ENCODE results near the gene GNB1.

The GNB1 gene

DNA sequence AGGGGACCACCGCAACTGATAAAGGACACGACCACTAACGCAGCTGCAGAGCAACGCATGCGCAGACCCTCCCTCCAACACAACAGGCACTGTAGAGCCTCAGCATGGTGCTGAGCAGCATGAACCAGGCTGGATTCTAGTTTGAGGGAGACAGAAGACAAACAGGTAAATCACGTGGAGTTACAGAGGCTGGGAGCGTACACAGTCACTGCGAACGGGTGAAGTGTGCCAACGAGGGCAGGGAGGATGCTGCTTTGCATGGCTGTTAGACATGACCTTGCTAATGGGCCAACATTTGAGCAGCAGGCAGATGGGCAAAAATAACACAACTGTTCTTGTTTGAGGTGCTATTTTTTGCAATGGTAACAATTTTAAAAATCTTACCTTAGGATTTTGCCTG, 57.4 kb downstream of the GNB1 start:
- H3K27ac Mint-ChIP-seq, result no peak overlapping the region
- H3K4me1 Mint-ChIP-seq (ENCODE audit: low read depth), result peaks cover 15% of the 10 kb centered on the region
- intact Hi-C loops (cut with micrococcal nuclease), result no loop called here
- H3K4me3 Mint-ChIP-seq, result no peak overlapping the region
- peaks cover 95% of the 10 kb centered on the region for H3K36me3 Mint-ChIP-seq (ENCODE audit: low read depth)
- H3K27me3 Mint-ChIP-seq, result no peaks in the 10 kb centered on the region
- H3K9me3 Mint-ChIP-seq, result no peaks in the 10 kb centered on the region

DNA sequence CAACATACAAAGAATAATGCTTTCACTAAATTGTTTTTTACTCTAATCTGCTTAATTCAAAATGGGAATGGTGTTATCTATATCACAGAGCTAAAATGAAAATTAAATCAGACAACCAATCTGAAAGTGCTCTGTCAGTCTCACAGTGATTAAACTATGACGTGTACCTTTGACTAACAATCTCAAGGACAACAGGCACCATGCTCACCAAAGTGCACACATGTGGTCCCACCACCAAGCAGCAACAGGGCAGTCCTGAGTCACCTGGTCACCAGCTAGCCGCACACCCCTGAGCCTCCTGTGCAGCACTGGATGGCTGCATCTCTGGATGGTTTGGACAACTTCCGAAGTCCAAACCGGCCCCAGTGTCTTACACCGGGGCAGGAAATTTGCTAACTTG, 58.1 kb downstream of the GNB1 start:
- Mint-ChIP-seq H3K27ac (no peak overlapping the region), H3K4me3 (no peak overlapping the region), H3K27me3 (no peaks in the 10 kb centered on the region)

DNA sequence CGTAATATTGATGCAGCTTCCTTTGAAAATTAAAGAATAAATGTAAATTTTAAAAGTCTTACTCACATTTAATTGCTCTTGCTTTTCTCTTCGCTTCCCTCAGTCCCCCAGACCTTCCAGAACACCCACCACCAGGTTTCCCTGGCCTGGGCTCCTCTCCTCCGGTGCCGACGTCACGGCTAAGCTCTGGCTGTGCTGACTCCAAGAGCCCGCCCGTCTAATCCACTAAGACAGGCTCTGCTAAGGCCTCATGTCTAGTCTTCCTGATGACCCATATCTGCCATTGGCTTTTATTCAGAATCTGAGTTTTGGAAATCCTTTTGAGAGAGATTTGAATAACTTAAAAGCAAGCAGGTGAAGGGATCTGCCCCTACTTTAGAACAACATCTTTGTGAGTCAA, 58.7 kb downstream of the GNB1 start:
- Mint-ChIP-seq H3K4me3 (no peak overlapping the region), H3K36me3 (ENCODE audit: low read depth) (peaks cover 90% of the 10 kb centered on the region), H3K4me1 (ENCODE audit: low read depth) (peaks cover 15% of the 10 kb centered on the region), H3K9me3 (no peaks in the 10 kb centered on the region), H3K27ac (no peak overlapping the region), H3K27me3 (no peaks in the 10 kb centered on the region)
- intact Hi-C loops (cut with micrococcal nuclease), result no loop called here

More for the DNA sequence above, 58.1 kb downstream of the GNB1 start:
- H3K9me3 Mint-ChIP-seq, result no peaks in the 10 kb centered on the region
- intact Hi-C loops (cut with micrococcal nuclease), result no loop called here
- H3K36me3 Mint-ChIP-seq (ENCODE audit: low read depth), result peaks cover 95% of the 10 kb centered on the region
- peaks cover 15% of the 10 kb centered on the region for H3K4me1 Mint-ChIP-seq (ENCODE audit: low read depth)

DNA sequence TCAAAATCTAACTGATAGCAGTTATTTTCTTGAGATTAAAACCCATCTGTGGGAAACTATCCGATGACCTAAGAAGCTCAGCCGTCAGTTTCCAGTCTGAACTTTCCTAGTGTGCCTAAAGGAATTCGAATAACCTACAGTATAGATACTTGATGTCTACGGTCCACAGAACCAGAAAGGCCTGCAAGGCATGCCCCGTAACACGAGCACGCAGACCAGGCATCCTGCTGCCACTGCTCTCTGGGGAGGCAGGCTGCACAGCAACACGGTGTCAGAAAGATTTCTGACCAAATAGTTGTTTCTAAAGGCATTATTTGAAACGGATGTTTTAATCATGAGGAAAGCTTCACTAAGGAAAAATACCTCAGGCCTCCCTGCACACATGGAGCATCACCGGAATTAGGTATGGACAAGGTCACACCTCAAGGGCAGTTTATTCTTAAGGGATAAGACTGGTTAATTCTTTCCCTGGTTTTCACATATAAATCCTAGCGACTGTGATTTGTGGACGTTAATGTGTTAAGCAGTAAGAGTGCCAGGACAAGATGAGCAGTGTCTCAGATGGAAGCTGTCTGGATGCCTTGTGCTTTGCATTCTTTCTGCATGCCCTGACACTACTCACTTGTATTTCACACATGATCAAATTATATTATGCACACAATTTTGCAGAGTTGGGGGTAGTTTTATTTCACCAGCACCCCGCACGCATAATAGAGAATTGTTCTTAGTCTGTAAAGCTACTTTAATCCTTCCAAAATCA, 63.6 kb downstream of the GNB1 start:
- H3K36me3 Mint-ChIP-seq (ENCODE audit: low read depth), result peaks cover 63% of the 10 kb centered on the region
- no peak overlapping the region for H3K27ac Mint-ChIP-seq

DNA sequence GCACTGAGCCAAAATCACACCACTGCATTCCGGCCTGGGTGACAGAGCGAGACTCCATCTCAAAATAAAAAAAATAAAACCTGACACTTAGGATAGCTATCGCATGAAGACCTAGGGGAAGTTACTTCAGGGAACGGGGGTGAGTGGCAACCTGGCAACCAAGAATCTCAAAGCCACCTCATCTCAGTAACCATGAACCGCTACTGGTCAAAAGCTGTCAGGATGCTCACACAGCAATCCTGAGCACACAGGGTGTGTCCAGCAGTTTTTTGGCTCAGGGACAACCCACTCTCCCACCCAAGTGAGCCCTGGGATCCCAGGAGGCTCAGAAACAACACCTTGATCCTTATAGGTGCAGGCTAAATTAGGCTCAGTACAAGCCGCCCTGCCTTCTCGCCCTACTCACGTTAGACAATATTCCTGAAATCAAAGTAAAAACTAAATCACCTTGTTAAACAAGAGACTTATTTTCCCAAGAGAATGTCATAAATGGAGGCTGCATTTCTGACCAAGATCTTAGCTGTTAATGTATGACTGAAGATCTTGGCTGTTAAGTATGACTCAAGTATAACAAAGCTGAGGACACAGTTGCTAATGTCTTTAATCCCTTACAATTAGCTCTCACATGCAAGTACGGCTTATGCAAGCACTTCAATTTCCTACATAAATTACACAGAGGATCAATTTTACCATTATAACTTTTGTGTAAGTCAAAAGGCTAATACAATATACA, 64.4 kb downstream of the GNB1 start:
- Mint-ChIP-seq H3K4me1 (ENCODE audit: low read depth) (peaks cover 15% of the 10 kb centered on the region), H3K27me3 (no peaks in the 10 kb centered on the region), H3K36me3 (ENCODE audit: low read depth) (peaks cover 62% of the 10 kb centered on the region), H3K27ac (no peak overlapping the region), H3K4me3 (no peak overlapping the region), H3K9me3 (no peaks in the 10 kb centered on the region)
- intact Hi-C loops (cut with micrococcal nuclease), result no loop called here

More for the DNA sequence above, 63.6 kb downstream of the GNB1 start:
- H3K27me3 Mint-ChIP-seq, result no peaks in the 10 kb centered on the region
- intact Hi-C loops (cut with micrococcal nuclease), result no loop called here
- no peak overlapping the region for H3K4me3 Mint-ChIP-seq
- H3K4me1 Mint-ChIP-seq (ENCODE audit: low read depth), result peaks cover 15% of the 10 kb centered on the region
- no peaks in the 10 kb centered on the region for H3K9me3 Mint-ChIP-seq

DNA sequence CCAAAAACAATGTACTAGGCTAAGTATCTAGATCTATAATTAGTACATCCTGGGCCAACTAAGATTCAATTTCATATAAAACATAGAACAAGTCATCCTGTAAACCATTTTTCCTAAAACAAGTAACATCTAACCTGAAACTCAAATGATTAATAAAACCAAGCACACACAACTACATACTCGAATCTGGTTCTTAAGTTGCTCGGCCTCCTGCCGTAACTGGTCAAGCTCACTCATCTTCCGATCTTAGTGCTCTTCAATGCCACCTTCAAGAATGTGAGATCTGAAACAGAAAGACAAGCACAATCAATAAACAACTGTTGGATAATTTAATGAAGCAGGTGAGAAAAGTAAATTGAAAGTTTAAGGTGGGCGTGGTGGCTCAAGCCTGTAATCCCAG, 65.7 kb downstream of the GNB1 start:
- H3K27ac Mint-ChIP-seq, result no peak overlapping the region
- peaks cover 59% of the 10 kb centered on the region for H3K36me3 Mint-ChIP-seq (ENCODE audit: low read depth)
- H3K9me3 Mint-ChIP-seq, result no peaks in the 10 kb centered on the region
- intact Hi-C loops (cut with micrococcal nuclease), result no loop called here
- no peak overlapping the region for H3K4me3 Mint-ChIP-seq
- no peaks in the 10 kb centered on the region for H3K27me3 Mint-ChIP-seq
- H3K4me1 Mint-ChIP-seq (ENCODE audit: low read depth), result peaks cover 15% of the 10 kb centered on the region

DNA sequence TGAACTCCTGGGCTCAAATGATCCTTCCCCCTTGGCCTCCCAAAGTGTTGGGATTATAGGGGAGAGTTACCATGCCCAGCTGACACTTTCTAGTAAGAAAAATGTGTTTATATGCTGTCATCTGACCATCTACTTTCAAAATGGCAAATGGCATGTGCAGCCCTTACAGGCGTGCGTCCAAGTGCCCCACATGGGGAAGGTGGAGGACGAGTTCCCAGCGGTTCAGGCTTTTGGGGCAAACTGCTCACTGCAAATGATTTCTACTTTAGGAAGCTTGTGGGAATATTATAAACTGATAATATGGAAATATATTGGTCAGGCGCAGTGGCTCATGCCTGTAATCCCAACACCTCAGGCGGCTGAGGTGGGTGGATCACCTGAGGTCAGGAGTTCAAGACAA, 71.1 kb downstream of the GNB1 start:
- Mint-ChIP-seq H3K9me3 (no peaks in the 10 kb centered on the region), H3K36me3 (ENCODE audit: low read depth) (peaks cover 64% of the 10 kb centered on the region), H3K4me3 (no peak overlapping the region), H3K27me3 (no peaks in the 10 kb centered on the region), H3K4me1 (ENCODE audit: low read depth) (peaks cover 5% of the 10 kb centered on the region), H3K27ac (no peak overlapping the region)
- intact Hi-C loops (cut with micrococcal nuclease), result no loop called here

DNA sequence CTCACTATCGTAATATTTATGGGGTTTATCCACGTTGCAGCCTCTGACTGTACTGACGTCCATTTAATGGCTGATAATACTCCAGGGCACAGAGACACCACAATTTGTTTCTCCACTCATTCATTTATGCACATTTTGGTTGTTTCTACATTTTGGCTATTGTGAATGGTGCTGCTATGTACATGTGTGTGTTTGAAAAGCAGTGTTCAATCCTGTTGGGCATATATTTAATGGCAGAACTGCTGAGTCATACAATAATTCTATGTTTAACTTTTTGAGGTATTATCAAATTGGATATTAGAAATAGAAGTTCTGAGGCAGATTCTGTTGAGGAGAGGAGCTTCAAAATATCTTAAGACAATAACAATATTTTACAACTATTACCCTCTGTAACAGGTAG, 73.7 kb downstream of the GNB1 start:
- Mint-ChIP-seq H3K27ac (no peak overlapping the region), H3K4me1 (ENCODE audit: low read depth) (no peaks in the 10 kb centered on the region), H3K36me3 (ENCODE audit: low read depth) (peaks cover 78% of the 10 kb centered on the region), H3K4me3 (no peak overlapping the region), H3K9me3 (no peaks in the 10 kb centered on the region), H3K27me3 (no peaks in the 10 kb centered on the region)
- intact Hi-C loops (cut with micrococcal nuclease), result no loop called here

DNA sequence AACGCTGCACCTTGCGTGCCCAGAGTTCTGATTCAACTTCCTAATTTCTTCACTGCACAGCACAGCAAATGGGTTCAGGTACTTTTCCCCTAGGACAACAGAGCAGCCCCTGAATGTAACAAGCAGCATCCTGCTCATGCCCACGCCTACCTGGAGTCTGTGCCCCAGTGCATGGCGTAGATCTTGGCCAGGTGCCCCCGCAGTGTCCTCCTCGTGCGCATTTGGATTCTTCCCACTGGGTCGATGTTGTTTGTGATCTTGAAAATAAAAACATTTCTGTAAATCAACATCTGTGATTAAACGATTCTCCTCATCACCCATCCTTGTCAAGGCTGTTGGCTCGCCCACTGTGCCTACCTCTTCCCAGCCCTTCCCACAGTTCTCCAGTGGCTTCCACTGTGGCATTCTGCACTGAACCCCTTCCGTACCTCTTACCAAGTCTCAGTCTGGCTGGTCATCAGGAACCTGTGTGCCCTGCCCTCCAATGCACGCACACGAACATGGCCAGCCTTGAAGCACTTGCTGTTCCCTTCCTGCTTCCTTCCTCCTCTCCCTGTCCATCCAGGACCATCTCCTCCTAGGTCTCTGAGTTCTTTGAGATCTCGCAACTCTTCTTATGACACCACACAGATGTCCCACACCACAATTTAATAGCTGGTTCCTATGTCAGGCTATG, 75.1 kb downstream of the GNB1 start:
- H3K4me3 Mint-ChIP-seq, result no peak overlapping the region

DNA sequence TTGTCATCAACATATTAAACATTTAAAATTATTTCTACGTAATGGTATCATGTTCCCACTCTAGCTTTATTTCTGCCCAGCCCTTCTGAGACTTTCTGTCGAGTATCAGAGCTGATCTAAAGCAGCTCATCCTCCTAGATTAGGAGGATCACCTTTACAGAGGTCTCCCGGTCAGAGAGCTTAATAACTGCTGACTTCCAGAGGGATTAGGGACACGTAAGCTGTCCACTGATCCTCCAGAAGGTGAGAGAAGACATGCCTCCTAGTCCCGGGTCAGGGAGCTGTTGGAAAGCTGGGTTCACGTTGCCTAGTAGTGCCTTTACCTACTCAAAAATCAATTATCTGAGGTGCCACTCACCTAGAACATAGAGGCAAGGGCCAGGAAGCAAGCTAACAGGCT, 81.4 kb downstream of the GNB1 start:
- Mint-ChIP-seq H3K36me3 (ENCODE audit: low read depth) (peaks cover 92% of the 10 kb centered on the region), H3K27ac (no peak overlapping the region), H3K4me3 (no peak overlapping the region), H3K4me1 (ENCODE audit: low read depth) (no peaks in the 10 kb centered on the region), H3K27me3 (no peaks in the 10 kb centered on the region), H3K9me3 (no peaks in the 10 kb centered on the region)
- intact Hi-C loops (cut with micrococcal nuclease), result no loop called here

More for the DNA sequence above, 75.1 kb downstream of the GNB1 start:
- intact Hi-C loops (cut with micrococcal nuclease), result no loop called here
- Mint-ChIP-seq H3K36me3 (ENCODE audit: low read depth) (peaks cover 81% of the 10 kb centered on the region), H3K27ac (no peak overlapping the region), H3K9me3 (no peaks in the 10 kb centered on the region), H3K4me1 (ENCODE audit: low read depth) (no peaks in the 10 kb centered on the region), H3K27me3 (no peaks in the 10 kb centered on the region)

DNA sequence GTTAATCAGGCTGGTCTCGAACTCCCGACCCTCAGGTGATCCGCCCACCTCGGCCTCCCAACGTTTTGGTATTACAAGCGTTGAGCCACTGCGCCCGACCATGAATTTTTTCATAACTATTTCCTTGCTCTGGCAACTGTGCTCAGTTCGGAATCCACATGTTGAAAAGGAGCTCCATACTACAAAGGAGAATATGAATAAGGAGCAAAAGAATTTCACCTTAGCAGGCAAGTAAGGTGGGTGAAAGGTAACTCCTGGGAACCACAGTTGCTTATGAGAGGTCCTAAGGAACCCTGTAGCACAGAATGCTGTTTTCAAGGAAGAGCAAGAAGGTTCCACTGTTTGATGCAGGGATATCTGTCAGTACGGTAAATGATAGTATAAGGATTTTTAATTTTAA, 82.7 kb downstream of the GNB1 start:
- H3K27ac Mint-ChIP-seq, result no peak overlapping the region
- no peaks in the 10 kb centered on the region for H3K9me3 Mint-ChIP-seq
- no peak overlapping the region for H3K4me3 Mint-ChIP-seq
- intact Hi-C loops (cut with micrococcal nuclease), result no loop called here
- no peaks in the 10 kb centered on the region for H3K27me3 Mint-ChIP-seq
- H3K4me1 Mint-ChIP-seq (ENCODE audit: low read depth), result no peaks in the 10 kb centered on the region
- peaks cover 90% of the 10 kb centered on the region for H3K36me3 Mint-ChIP-seq (ENCODE audit: low read depth)

DNA sequence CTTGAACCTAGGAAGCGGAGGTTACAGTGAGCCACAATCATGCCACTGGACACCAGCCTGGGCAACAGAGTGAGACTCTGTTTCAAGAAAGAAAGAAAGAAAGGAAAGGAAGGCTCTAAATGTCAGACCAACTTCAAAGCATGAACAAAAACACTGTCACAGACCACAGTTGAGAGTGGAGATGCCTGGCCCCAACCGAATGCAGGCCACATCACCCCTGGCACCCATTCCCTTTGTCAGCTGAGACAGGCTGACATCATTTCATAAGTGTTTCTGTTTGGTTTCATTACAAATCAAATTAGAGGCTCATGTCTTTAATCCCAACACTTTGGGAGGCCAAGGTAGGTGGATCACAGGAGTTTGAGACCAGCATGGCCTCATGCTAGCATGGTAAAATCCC, 84.0 kb downstream of the GNB1 start:
- intact Hi-C loops (cut with micrococcal nuclease), result no loop called here
- no peak overlapping the region for H3K27ac Mint-ChIP-seq
- H3K36me3 Mint-ChIP-seq (ENCODE audit: low read depth), result peaks cover 90% of the 10 kb centered on the region
- no peak overlapping the region for H3K4me3 Mint-ChIP-seq
- H3K4me1 Mint-ChIP-seq (ENCODE audit: low read depth), result peaks cover 1% of the 10 kb centered on the region
- no peaks in the 10 kb centered on the region for H3K27me3 Mint-ChIP-seq
- no peaks in the 10 kb centered on the region for H3K9me3 Mint-ChIP-seq

DNA sequence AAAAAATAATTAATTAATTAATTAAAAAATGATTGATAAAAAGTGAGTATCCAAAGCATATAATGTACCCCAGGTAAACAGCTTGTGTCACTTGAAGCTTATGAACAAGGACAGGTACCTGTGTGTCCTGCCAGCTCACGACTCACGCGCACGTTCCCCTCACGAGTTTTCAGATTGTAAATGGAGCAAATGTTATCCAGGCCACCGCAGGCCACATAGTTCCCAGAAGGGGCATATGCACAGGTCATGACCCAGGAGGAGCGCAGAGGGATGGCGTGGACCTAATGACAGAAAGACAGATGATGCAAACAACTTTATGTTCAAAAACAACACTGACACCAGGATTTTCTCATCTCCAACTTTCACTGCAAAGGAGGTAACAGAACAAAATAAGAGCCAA, 86.6 kb downstream of the GNB1 start:
- Mint-ChIP-seq H3K4me3 (no peak overlapping the region), H3K9me3 (no peaks in the 10 kb centered on the region), H3K4me1 (ENCODE audit: low read depth) (peaks cover 23% of the 10 kb centered on the region), H3K36me3 (ENCODE audit: low read depth) (peaks cover 97% of the 10 kb centered on the region), H3K27me3 (no peaks in the 10 kb centered on the region), H3K27ac (no peak overlapping the region)
- intact Hi-C loops (cut with micrococcal nuclease), result no loop called here

DNA sequence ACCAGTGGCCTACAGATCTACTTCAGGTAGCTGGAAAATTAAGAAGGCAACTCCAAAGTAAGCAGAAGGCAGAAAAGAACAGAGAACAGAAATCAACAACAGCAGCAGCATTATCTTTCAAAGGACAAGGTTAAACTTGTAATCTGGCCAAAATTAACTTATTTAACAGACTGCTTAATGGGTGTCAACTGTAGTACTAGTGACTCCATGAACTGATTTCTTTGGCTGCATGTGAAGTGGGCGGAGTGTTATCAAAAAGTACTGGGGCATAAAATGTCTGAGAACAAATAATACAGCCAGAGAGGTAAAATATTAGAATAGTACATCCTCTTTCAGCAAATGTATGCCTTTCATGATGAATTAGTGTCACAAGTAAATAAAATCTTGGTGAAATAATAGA, 88.0 kb downstream of the GNB1 start:
- no peak overlapping the region for H3K27ac Mint-ChIP-seq
- peaks cover 30% of the 10 kb centered on the region for H3K4me1 Mint-ChIP-seq (ENCODE audit: low read depth)
- H3K27me3 Mint-ChIP-seq, result no peaks in the 10 kb centered on the region
- H3K9me3 Mint-ChIP-seq, result no peaks in the 10 kb centered on the region
- no peak overlapping the region for H3K4me3 Mint-ChIP-seq
- peaks cover 96% of the 10 kb centered on the region for H3K36me3 Mint-ChIP-seq (ENCODE audit: low read depth)
- intact Hi-C loops (cut with micrococcal nuclease), result no loop called here
